Stimulated activated CD4-positive, alpha-beta T cell treated with anti-CD3 and anti-CD28 coated beads, TNF-alpha, amount 100 ng/mL, for 24 hours (primary cell): ENCODE data around the gene ZBTB7B.

Experiments
- DNase-seq, 3 experiments: peaks; one replicate each; pipeline ENCODE4 v3.0.0-alpha.2; 2020; ENCODE audit warnings: low read depth in 3 of 3

Gene ZBTB7B

DNA sequence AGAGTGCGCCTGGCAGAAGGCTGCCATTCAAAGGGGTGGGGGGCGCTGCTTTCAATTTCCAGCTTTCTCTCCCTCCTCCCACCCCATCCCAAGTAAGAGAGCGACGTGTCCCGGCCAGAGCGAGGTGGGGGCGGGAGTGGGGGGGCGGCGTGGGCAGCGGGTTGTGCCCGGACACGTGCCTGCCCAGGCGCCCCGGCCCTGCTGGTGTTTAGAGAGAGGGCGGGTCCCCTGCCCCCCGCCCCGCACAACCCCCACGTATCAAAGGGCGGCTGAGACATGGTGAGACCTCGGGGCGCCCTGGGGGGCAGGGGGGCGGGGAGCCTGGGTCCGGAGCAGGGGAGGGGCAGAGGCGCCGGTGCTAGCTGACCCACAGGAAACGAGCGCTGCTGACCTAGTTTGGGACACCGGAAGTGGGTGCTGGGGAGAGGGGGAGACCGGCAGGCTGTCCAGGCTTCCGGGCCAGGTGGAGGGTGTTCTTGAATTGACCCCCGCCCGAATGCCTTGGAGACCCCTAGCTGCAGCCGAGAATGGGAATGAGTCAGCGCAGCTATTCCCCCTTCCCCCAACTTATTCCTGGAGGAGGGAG, 1.3 kb downstream of the ZBTB7B start:
- no peak for DNase-seq

DNA sequence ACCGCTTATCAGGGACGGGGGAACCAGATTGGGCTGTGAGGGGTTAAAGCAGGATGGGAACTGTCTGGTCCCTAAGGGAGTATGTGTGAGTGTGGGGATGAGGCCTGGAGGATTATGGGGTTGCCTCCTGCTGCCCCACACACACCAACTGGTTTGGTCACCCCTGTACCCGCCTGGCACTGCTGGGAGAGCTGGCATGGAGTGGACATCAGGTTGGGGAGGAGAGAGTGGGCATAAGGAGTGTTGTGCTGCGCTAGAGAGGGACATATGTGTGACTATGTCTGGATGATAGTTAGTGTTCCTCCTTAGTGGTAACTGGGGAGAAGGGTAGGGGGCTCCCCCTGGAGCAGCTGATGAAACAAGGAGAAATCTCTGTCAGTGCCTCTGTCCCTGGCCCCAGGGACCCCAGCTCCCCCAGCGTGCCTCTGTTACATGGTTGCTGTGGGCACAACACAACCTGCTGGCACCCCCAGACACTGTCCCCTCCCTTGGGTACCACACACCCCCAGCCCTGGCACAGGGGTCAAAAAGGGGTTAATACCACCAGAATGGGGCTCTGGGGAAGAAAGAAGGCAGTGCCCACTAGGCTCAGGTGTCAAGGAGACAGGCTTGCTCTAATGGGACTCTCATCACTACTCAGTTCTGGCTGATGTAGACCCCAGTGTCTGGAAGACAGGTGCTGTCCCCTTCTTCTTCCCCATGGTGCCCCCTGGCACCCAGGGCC, 1.9 kb downstream of the ZBTB7B start:
- DNase-seq = no peak

DNA sequence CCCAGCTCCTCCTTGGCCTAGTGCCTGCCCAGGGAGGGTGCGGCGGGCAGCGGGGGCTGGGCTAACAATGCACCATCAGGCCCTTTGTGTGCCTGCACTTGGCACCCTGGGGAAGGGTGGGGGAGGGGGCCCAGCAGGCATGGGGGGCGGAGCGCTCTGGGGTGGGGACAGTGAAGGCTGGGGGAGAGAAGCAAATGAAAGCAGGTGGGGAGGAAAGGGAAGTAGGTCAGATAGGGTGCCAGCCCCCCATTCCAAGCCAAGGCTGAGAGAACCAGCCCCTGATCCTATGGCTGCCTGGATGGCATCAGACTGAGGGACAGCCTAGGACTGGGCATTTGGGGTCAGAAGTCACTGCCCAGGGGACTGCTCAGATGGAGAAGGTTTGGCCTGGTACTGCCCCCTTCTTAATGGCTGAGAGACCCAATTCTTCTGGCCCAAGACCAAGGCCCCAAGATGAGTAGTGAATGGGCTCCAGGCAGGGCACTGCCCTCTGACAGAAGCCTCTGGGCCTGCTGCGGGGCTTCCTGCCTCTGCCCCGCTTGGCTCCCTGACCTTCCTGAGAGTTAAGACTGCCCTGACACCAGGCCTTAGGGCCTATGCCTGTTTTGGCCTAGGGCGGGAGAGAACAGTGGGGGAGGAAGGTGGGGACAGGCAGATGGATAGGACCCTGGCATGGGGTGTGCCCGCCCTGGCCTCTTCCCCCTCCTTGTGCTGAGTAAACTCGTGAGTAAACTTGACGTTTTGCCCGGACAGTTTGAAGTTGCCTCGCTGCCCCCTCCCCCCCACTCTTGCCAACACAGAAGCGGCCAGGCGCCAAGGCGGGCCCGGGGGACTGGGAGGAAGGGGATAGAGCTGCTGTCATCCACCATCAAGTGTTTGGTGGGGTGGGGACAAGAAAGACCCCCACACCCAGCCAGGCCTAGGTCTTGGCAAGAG, 2.7 kb downstream of the ZBTB7B start:
- DNase-seq = no peak

DNA sequence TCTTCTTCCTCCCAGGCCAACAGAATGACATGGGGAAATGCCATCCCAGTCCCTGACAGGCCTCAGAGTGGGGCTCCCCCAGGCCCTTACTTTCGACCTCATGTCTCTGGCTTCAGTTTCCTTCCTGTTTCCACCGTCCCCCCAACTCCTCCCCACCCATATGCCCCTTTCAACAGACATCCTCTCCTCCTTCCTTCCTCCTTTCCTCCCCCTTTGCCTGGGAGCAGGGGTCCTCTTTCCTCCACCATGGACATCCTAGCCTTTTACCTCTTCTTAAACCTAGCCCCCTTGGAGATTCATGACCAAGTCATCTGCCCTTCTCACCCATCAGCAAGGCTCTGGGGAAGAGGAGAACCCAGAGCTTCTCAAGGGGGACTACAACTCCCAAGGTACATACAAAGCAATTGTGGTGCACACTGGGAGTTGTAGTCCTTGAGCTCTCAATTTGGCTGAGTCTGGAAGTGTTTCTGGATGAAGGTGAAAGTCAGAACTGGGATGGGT, 4.0 kb downstream of the ZBTB7B start:
- DNase-seq = peak in 1 of 3 experiments; percentile 47

DNA sequence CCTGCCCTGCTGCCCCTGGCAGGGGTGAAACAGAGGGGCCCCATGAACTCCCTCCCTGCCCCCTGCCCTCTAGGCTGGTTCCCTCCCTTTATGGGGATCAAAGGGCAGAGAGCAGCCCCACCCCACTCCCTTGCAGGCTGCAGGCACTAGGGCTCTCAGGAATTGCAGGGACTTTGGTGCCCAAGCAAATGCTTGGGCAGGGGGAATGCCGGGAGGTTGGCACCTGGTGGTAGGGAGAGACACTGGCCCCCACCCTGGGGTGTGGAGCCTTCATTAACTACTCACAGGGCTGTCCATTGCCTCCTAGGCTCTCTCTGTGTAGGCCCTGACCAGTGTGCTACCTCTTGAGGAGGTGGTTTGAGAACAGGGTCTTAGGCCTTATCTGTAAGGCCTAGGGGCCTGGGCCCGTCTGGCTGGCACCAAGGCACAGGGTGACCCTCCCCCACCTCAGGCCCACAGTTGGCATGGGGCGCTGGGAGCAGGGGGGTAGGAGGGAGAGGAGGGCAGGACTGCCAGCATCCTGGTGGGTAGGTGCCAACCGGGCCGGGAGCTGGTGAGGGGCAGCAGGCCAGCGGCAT, 4.7 kb downstream of the ZBTB7B start:
- DNase-seq = no peak

DNA sequence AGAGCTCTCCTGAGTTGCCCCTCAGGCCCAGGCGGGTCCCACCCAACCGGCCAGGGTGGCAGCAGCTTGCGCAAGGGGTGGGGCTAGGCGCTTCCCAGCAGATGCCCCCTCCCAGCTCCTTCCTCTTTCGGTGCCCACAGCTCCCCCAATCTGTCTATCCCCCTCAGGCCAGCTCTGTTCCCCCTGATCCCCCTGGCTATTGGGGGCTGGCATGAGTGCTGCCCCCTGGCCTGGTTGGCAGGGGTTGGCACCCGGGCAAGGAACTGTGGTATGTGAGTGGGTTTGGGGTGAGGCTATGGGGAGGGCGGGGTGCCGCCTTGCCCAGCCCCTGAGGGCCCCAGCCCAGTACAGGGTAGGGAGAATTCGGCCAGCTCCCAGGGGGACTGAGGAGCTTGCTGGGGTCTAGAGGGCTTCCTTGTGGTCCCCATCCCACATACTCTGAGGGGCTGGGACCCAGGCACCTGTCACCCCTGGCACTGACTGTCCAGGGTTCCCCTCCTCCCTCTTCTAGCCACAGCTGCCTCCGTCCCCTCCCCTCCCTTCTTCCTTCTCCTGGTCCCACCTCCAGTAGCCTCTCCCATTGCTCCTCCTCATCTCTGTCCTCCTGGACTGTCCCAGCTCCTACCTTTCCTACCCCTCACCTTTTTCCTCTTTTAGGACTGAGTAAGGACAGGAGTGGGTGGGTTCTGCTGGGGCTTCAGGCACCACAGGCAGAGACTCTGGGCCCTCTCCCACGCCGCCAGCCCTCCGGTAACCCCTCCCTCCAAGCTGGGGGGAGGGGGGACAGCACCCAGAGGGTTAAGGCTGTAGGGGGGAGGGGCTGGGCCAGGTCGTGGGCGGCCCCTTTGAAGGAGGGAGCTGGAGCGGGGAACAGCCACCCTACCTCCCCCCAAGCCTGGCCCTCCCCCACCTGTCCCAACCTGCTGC, 5.7 kb downstream of the ZBTB7B start:
- peak in 1 of 3 experiments; percentile 90 for DNase-seq

DNA sequence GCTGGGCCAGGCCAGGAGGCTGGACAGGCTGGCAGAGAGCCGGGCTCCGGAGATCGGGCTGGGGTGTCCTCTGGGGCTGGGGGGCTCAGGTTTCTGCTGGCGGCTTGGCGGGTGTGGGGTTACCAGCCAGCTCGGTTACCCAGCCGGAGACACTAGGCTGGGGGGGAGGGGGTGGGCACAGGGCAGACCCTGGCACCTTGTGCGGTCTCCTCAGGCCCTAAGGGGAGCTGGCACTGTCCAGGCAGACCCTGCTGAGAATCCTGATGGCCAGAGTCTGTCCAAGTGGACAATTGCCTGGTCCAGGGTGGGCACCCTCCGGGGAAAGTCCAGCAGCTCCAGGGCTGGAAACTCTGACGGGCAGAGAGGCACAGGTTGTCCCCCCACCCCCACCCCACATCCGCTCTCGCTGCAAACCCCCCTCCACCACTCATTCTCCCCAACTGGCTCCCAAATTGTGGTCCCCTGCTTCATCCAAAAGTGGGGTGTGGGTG, 6.7 kb downstream of the ZBTB7B start:
- DNase-seq = peak in 1 of 3 experiments; percentile 49

DNA sequence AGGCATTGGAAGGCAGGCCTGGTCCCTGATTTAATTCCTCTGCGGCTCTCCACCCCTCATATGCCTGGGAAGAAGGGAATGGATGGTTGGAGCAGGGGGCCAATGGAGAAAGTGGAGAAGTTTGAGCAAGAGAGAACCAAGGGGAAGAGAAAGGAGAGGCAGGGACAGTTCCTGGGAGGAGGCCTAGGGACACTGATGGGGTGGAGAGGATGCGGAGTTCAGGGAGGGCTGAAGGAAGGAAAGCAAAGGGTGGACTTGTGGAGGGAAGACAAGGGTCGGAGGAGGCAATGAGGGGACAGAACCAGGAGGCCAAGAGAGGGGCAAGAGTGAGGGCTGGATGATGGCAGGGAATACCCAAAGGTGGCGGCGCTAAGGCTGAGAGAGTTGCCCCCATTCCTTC, 7.1 kb downstream of the ZBTB7B start:
- no peak for DNase-seq

DNA sequence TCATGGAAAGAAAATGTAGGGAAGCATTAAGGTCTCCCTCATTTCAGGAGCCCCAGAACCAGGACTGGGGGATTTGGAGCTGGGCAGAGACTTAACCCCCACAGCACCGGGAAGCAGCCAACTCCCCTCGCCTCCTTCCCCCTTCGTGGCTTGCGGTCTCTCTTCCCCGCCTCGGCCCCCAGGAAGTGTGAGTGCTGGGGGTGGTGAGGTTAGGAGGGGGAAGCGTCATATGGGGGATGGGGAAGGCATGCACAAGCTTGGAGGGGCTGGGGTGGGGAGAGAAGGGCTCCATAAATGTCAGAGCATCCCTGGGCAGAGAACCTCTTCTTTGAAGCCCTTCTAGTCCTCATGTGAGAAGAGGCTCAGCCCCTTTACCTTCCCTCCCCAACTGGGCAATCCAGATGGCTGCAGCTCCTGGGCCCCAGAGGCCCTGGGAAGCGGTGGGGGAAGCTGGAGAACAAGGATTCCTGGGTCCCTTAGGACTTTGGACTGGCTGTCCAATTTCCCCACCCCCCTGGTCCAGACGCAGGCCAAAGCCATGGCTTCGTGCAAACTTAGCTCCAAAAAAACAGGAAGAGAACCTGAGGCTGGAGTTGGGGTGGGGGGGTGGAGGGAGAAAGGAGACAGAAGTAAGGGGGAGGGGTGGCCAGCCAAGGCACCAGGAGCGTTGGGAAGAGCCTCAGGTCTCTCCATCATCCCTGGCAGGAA, 7.8 kb downstream of the ZBTB7B start:
- peak in 1 of 3 experiments; percentile 49 for DNase-seq

DNA sequence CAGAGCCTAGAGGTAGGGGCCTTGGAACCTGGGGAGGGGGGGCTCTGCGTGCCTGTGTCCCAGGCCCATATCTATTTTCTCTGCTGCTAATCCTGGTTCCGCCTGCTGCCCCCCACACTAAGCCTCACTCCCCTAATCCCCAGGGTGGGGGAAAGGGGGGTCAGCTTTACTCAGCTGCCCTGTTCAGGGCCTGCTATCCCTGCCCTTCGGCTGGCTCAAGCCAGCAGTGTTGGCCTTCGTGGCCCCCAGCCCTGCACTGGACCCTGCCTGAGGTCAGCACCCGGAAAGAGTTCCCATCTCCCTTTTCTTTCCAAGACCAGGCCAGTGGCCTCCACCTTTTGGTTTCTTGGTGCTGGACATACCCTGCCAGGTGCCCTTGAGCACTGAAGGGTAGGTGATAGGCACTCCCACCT, 8.4 kb downstream of the ZBTB7B start:
- DNase-seq = no peak

DNA sequence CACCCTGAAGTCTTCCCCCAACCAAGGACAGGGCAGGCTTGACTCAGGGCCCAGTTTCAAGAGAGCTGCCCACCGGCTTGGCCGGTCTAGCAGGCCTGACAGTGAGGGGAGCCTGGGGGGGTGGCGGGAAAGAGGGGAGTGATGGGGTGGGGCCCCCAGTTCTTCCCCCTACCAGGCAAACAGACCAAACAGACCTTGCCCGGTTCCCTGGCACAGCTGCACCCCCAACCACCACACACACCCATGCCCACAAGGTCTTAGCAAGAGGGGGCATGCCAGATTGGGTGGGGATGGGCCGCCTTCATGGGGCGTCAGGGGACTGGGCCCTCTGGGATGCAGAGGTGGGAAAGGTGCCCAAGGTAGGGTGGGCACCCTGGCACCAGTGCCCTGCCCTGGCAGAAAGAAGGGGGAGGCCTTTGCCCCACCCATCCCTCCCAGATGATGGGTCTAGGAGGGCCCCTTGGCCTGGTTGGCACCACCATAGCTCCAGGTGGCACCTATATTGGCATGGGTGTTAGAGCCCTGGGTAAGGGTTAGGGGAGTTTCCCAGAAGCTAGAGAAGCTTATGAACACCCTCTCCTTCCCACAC, 8.9 kb downstream of the ZBTB7B start:
- DNase-seq = no peak

DNA sequence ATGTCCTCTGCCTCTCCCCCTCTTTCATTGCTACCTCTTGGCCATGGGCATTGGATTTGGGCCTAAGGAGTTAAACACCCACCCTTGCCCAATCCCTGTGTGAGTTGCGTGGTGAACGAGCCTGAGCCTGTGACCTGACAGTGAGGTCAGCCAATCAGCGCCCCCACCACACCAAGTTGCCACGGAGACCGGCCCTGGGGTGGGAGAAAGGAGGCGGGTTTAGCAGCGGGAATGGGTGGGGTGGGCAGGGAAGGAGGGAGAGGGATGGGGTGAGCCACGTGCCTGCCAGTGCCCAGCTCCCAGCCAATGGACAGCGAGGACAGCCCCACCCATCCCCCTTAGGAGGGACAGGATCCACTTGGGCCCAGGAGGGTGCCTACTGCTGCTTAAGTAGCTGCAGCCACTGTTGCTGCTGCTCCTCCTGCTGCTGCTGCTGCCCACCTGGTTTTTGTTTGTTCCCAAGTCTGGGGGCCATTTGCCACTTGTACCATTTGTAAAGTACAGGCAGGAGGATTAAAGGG, 9.5 kb downstream of the ZBTB7B start:
- DNase-seq = peak in 1 of 3 experiments; percentile 47

DNA sequence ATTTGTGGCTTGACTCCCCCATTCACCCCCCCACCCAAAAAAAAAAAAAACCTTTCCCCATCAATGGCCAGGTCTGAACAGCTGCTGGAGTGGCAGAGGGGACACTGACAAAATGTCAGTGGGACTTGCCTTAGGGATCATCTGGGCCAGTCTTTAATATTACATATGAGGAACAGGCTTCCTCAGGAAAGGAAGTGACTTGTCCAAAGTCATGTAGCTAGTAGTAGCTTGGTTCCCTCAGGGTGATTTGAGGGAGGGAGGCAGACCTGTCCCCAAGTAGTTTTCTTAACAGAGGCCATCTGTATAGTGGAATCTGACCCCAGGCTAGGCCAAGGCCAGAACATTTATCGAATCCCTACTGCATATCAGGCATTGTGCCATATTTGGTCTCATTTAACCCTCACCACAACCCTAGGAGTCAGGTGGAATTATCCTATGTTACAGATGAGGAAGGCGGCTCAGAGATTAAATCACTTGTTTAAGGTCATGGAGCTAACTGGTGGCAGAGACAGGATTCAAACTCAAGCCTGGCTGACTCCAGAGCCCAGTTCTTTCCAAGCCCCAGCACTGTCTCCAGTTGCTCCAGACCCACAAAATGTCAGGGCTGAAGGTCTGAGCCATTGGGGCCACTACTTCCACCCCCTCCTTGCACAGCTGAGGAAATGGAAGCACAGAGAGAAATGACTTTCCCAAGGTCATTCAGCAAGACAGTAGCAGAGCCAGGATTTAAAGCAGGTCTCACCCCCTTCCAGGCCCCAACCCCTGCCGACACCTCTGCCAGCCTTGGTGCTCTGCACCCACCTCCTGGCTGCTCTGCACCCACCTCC, 10.4 kb downstream of the ZBTB7B start:
- DNase-seq = no peak

DNA sequence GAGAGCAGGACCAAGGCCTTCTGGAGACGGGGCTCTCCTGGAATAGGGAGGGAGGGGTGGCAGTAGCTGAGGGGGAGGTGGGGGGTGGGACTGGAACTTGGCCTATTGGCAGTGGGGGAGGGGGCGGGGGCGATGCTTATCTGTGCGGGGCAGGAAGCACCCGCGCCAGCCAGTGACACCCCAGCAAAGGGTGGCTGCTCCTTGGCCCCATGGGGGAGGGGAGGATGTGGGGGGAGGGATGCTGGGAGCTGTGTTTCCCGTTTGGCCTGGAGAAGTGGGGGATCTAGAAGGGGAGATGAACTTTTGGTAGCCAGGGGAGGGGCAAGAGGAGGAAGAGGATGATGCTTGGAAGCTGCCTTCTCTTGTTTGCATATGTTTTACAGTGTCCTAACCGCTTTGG, 11.0 kb downstream of the ZBTB7B start:
- no peak for DNase-seq

DNA sequence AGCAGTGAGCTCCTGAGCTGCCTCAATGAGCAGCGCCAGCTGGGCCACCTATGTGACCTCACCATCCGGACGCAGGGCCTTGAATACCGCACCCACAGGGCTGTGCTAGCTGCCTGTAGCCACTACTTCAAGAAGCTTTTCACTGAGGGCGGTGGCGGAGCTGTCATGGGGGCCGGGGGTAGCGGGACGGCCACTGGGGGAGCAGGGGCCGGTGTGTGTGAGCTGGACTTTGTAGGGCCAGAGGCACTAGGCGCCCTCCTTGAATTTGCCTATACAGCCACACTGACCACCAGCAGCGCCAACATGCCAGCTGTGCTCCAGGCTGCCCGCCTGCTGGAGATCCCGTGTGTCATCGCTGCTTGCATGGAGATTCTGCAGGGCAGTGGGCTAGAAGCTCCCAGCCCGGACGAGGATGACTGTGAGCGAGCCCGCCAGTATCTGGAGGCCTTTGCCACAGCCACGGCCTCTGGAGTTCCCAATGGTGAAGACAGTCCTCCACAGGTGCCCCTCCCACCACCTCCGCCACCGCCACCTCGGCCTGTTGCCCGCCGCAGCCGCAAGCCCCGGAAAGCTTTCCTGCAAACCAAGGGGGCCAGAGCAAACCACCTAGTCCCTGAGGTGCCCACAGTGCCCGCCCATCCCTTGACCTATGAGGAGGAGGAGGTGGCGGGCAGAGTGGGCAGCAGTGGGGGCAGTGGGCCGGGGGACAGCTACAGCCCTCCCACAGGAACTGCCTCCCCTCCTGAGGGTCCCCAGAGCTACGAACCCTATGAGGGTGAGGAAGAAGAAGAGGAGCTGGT, 12.3 kb downstream of the ZBTB7B start:
- DNase-seq = no peak

DNA sequence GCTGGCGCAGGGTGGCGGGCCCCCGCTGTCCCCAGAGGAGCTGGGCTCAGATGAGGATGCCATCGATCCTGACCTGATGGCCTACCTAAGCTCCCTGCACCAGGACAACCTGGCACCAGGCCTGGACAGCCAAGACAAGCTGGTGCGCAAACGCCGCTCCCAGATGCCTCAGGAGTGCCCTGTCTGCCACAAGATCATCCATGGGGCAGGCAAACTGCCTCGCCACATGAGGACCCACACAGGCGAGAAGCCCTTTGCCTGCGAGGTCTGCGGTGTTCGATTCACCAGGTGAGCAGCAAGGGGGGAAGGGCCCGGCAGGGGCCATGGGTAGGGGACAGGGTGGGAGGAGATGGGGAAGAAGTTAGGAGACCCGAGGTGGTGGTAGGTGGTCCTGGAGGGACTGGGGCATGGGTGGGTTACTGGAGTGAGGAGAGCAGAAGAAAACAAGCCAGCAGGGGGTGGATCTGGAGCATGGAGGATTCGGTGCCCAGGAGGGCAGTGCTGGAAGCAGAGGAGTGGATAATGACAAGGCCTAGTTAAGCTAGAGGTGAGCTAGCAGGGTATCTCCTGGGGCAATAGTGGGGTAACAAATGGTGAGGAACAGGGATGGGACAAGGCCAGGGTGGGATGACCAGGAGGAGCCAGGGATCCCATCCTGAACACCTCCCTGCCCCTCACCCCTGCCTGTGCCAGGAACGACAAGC, 13.1 kb downstream of the ZBTB7B start:
- no peak for DNase-seq

DNA sequence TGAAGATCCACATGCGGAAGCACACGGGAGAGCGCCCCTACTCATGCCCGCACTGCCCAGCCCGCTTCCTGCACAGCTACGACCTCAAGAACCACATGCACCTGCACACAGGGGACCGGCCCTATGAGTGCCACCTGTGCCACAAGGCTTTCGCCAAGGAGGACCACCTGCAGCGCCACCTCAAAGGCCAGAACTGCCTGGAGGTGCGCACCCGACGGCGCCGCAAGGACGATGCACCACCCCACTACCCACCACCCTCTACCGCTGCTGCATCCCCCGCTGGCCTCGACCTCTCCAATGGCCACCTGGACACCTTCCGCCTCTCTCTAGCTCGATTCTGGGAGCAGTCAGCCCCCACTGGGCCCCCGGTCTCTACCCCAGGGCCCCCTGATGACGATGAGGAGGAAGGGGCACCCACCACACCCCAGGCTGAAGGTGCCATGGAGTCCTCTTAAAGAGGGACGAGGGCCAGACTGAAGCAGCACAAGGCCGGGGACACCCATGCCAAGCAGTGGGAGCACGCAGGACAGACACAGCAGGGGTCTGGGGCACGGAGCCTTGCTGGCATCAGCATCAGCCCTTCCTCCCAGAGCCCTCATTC, 13.7 kb downstream of the ZBTB7B start:
- no peak for DNase-seq
